Measurements from ENCODE around the gene SUSD6.

GRCh38 chr14:69711065-69711464 is 99.7 kb downstream of the SUSD6 start:
- TF ChIP-seq, protein P1, sequence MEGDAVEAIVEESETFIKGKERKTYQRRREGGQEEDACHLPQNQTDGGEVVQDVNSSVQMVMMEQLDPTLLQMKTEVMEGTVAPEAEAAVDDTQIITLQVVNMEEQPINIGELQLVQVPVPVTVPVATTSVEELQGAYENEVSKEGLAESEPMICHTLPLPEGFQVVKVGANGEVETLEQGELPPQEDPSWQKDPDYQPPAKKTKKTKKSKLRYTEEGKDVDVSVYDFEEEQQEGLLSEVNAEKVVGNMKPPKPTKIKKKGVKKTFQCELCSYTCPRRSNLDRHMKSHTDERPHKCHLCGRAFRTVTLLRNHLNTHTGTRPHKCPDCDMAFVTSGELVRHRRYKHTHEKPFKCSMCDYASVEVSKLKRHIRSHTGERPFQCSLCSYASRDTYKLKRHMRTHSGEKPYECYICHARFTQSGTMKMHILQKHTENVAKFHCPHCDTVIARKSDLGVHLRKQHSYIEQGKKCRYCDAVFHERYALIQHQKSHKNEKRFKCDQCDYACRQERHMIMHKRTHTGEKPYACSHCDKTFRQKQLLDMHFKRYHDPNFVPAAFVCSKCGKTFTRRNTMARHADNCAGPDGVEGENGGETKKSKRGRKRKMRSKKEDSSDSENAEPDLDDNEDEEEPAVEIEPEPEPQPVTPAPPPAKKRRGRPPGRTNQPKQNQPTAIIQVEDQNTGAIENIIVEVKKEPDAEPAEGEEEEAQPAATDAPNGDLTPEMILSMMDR (IDR thresholded peaks at IDR 0.05): no peak
- TF ChIP-seq MXI1 (IDR thresholded peaks at IDR 0.05; ENCODE audit: low read depth, low read length): no peak
- no peak for TF ChIP-seq SMC3 (IDR thresholded peaks at IDR 0.05; ENCODE audit: low read depth, low read length)
- TF ChIP-seq NFIC (IDR thresholded peaks at IDR 0.05; ENCODE audit: borderline replicate concordance): no peak
- TF ChIP-seq, protein P2, sequence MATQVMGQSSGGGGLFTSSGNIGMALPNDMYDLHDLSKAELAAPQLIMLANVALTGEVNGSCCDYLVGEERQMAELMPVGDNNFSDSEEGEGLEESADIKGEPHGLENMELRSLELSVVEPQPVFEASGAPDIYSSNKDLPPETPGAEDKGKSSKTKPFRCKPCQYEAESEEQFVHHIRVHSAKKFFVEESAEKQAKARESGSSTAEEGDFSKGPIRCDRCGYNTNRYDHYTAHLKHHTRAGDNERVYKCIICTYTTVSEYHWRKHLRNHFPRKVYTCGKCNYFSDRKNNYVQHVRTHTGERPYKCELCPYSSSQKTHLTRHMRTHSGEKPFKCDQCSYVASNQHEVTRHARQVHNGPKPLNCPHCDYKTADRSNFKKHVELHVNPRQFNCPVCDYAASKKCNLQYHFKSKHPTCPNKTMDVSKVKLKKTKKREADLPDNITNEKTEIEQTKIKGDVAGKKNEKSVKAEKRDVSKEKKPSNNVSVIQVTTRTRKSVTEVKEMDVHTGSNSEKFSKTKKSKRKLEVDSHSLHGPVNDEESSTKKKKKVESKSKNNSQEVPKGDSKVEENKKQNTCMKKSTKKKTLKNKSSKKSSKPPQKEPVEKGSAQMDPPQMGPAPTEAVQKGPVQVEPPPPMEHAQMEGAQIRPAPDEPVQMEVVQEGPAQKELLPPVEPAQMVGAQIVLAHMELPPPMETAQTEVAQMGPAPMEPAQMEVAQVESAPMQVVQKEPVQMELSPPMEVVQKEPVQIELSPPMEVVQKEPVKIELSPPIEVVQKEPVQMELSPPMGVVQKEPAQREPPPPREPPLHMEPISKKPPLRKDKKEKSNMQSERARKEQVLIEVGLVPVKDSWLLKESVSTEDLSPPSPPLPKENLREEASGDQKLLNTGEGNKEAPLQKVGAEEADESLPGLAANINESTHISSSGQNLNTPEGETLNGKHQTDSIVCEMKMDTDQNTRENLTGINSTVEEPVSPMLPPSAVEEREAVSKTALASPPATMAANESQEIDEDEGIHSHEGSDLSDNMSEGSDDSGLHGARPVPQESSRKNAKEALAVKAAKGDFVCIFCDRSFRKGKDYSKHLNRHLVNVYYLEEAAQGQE (IDR thresholded peaks at IDR 0.05; ENCODE audit: low read depth, low read length): no peak
- TF ChIP-seq CHD2 (IDR thresholded peaks at IDR 0.05; ENCODE audit: low read length, partially characterized antibody): no peak
- TF ChIP-seq RFX5 (IDR thresholded peaks at IDR 0.05; ENCODE audit: low read length): no peak
- no peak for TF ChIP-seq EP300 (IDR thresholded peaks at IDR 0.05; ENCODE audit: borderline replicate concordance in 1 of 2, low read depth in 1 of 2, low read length in 1 of 2)
- TF ChIP-seq GATA2 (CRISPR knock-in tag; IDR thresholded peaks at IDR 0.05): no peak
- no peak for TF ChIP-seq IRF3 (IDR thresholded peaks at IDR 0.05; ENCODE audit: low read depth, low read length)
